Endothelial cell (in vitro differentiated cells): ENCODE results near the gene SPI1. TPM values are rescaled to one million over a fixed set of nuclear protein-coding genes. Genes with fewer than 3 reads are reported as not detected.

Source experiments
- DNase-seq: peaks from one replicate; pipeline ENCODE4 v3.0.0; 2021; ENCODE audit warnings: low spot score
- H3K27ac Mint-ChIP-seq: one replicate; pipeline ENCODE4 v1.8.0; 2021; ENCODE audit warnings: mixed read lengths, inconsistent platforms; ENCODE audit not compliant: unreplicated experiment
- H3K27me3 Mint-ChIP-seq: one replicate; pipeline ENCODE4 v1.8.0; 2021; ENCODE audit warnings: mild to moderate bottlenecking, moderate library complexity, mixed read lengths, inconsistent platforms; ENCODE audit not compliant: unreplicated experiment
- H3K36me3 Mint-ChIP-seq: one replicate; pipeline ENCODE4 v1.8.0; 2021; ENCODE audit warnings: mild to moderate bottlenecking, low read depth, mixed read lengths, inconsistent platforms; ENCODE audit not compliant: unreplicated experiment
- H3K4me1 Mint-ChIP-seq: one replicate; pipeline ENCODE4 v1.8.0; 2021; ENCODE audit warnings: mild to moderate bottlenecking, mixed read lengths, inconsistent platforms; ENCODE audit not compliant: unreplicated experiment
- H3K4me3 Mint-ChIP-seq: one replicate; pipeline ENCODE4 v1.8.0; 2021; ENCODE audit warnings: mild to moderate bottlenecking, mixed read lengths, inconsistent platforms; ENCODE audit not compliant: unreplicated experiment
- H3K9me3 Mint-ChIP-seq: one replicate; pipeline ENCODE4 v1.8.0; 2021; ENCODE audit warnings: mixed read lengths, inconsistent platforms; ENCODE audit not compliant: unreplicated experiment
- total RNA-seq: library from RNA; stranded (reverse); fragmentation: NEBNext Ultra II Directional; extraction: Animal tissue kit (Norgen Biotek cat#: 25700); gene quantifications from one replicate; pipeline ENCODE4 v1.2.1, GENCODE V29; 2021; ENCODE audit not compliant: unreplicated experiment
- TF ChIP-seq, protein P1 (sequence below): fragments of 200-600 bp; sonication (generic); IDR thresholded peaks from one replicate; pipeline ENCODE4 v1.5.0; 2021; ENCODE audit warnings: antibody characterized with exemption; ENCODE audit not compliant: unreplicated experiment

Gene SPI1
- total RNA-seq, 1 donor from 2014 or later, result not detected

DNA sequence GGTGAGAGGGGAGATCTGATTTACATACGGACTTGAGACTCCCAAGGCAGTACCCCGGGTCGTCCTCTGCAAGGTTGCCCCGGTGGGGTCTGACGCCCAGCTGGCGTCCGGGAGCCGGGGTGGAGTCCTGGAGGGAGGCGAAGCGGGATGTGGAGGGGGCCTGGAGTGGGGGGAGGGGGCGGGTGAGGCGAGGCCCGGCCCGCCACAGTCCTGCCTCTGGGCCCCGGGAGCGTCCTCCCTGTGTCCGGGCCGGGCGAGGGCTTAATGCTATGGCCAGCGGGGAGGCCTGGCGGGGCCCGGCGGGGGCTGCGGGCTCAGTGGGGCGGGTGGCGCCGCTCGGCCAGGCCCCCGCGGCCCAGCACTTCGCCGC lies 23.4 kb downstream of the SPI1 start:
- peak overlapping the region; percentile 57 for H3K27ac Mint-ChIP-seq
- peaks cover 8% of the 10 kb centered on the region for H3K4me1 Mint-ChIP-seq
- H3K27me3 Mint-ChIP-seq, result peaks cover 9% of the 10 kb centered on the region
- DNase-seq, result no peak
- peaks cover 5% of the 10 kb centered on the region for H3K36me3 Mint-ChIP-seq
- TF ChIP-seq, protein P1, sequence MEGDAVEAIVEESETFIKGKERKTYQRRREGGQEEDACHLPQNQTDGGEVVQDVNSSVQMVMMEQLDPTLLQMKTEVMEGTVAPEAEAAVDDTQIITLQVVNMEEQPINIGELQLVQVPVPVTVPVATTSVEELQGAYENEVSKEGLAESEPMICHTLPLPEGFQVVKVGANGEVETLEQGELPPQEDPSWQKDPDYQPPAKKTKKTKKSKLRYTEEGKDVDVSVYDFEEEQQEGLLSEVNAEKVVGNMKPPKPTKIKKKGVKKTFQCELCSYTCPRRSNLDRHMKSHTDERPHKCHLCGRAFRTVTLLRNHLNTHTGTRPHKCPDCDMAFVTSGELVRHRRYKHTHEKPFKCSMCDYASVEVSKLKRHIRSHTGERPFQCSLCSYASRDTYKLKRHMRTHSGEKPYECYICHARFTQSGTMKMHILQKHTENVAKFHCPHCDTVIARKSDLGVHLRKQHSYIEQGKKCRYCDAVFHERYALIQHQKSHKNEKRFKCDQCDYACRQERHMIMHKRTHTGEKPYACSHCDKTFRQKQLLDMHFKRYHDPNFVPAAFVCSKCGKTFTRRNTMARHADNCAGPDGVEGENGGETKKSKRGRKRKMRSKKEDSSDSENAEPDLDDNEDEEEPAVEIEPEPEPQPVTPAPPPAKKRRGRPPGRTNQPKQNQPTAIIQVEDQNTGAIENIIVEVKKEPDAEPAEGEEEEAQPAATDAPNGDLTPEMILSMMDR, result no peak
- H3K9me3 Mint-ChIP-seq, result no peaks in the 10 kb centered on the region
- H3K4me3 Mint-ChIP-seq, result peak overlapping the region; percentile 82

DNA sequence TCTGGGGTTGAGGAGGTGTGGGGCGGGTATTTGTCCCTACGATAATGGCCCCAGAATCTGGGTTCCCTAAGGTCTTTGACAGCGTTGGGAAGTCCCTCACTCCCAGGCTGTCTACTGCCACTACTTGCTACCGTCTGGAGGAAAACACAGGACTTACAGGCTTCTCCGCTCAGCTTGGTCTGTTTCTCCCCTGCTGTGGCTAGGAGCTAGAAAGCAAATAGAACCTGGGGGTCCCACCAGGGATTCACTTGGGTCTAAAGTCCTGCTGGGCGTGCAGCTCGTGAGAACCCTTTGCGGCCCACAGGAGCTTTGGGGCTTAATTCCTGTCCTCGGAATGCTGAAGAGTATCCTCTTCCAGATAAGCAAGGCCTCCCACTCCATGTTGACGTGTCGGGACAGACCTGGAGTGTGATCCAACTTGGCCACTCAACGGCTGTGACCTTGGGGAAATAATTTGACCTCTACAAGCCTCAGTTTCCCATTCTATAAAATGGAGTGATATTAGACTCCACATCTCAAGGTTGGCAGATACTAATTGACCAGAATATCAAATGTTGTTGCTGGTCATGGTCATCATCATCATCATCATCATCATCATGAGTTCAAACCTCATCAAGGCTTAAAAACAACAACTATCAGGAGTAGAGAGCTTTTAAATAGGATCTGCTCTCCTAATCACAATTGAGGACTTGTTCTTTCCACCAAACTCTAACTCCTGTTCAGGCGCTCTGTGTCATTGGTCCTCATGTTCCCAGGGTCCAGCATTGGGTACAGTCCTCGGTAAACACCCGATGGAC lies 24.2 kb downstream of the SPI1 start:
- peak overlapping the region; percentile 57 for H3K27ac Mint-ChIP-seq
- TF ChIP-seq, protein P1, result no peak

DNA sequence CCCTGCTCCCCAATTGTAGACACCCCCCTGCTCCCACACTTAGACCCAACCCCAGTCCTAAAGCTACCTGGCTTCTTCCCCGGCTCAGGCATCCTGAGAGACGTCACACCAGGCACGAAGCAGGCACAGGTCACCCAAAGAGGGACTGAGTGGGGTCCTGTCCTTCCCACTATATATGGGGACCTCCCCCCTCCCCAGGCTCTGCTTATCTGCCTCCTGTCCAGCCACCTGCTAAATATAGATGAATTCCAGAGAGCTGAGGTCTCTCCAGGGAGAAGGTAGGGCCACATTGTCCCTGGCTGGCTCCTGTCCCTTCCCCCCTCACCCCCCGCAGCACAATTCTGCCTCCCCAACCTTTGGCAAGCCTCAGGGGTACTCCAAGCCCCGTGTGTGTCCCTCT lies 25.8 kb downstream of the SPI1 start, which contains the start of gene MYBPC3:
TSS of gene MYBPC3 (minus strand) at position 147 of the 400 bp plus-strand sequence. CDS start at position 92, 55 bp downstream.
- no peak for DNase-seq
- Mint-ChIP-seq H3K9me3 (no peaks in the 10 kb centered on the region), H3K36me3 (peaks cover 5% of the 10 kb centered on the region), H3K4me1 (peaks cover 3% of the 10 kb centered on the region), H3K4me3 (no peak within 1 kb of the TSS), H3K27ac (no peak within 1 kb of the TSS), H3K27me3 (peaks cover 8% of the 10 kb centered on the region)
- TF ChIP-seq, protein P1, result no peak

More for the DNA sequence above, 24.2 kb downstream of the SPI1 start:
- H3K9me3 Mint-ChIP-seq, result no peaks in the 10 kb centered on the region
- no peak for DNase-seq
- H3K4me3 Mint-ChIP-seq, result peak overlapping the region; percentile 82
- peaks cover 5% of the 10 kb centered on the region for H3K36me3 Mint-ChIP-seq
- H3K4me1 Mint-ChIP-seq, result peaks cover 3% of the 10 kb centered on the region
- H3K27me3 Mint-ChIP-seq, result peaks cover 9% of the 10 kb centered on the region

DNA sequence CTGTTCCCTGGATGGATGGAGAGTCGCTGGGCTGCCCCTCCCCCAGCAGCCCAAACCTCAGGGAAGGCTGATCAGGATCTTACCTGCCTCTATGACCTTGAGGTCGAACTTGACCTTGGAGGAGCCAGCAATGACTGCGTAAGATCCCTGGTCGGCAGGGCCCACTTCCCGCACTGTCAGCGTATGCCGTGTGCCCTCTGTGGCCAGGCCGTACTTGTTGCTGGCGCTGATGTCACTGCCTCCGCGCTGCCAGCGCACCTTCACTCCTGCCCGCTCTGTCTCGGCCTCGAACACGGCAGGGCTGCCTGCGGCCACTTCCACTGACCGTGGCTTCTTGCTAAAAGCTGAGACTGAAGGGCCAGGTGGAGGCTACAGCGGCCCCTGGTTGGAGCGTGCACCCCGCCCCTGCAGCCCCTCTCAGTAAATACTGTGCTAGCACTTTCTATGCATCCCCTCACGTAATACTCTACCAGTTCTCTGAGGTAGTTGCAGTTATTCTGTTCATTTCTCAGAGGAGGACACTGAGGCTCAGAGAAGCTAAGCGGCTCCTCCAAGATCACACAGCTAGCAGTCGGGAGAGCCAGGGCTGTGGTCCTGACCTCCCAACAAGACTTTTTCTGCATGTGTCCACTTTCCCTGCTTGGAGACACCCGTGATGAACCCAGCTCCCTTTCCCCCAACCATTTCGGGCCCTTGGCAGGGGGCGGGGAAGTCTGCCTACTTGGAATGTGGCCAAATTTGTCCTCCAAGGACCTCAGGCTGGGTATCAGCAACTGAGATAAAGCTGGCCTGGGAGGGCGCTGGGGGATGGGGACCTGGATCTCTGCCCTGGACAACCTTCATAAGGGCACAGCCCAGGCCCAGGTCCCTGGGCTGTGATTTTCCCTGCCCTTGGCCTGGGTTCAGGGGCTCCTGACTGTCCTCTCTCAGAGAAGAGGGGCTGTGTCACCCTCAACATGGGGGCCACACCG lies 26.9 kb downstream of the SPI1 start:
- H3K4me1 Mint-ChIP-seq, result peaks cover 3% of the 10 kb centered on the region
- TF ChIP-seq, protein P1, result no peak
- peaks cover 5% of the 10 kb centered on the region for H3K36me3 Mint-ChIP-seq
- H3K27me3 Mint-ChIP-seq, result peaks cover 8% of the 10 kb centered on the region
- H3K9me3 Mint-ChIP-seq, result no peaks in the 10 kb centered on the region
- H3K27ac Mint-ChIP-seq, result no peak overlapping the region
- no peak overlapping the region for H3K4me3 Mint-ChIP-seq
- no peak for DNase-seq
